ENCODE data around the gene AKNA.

DNA sequence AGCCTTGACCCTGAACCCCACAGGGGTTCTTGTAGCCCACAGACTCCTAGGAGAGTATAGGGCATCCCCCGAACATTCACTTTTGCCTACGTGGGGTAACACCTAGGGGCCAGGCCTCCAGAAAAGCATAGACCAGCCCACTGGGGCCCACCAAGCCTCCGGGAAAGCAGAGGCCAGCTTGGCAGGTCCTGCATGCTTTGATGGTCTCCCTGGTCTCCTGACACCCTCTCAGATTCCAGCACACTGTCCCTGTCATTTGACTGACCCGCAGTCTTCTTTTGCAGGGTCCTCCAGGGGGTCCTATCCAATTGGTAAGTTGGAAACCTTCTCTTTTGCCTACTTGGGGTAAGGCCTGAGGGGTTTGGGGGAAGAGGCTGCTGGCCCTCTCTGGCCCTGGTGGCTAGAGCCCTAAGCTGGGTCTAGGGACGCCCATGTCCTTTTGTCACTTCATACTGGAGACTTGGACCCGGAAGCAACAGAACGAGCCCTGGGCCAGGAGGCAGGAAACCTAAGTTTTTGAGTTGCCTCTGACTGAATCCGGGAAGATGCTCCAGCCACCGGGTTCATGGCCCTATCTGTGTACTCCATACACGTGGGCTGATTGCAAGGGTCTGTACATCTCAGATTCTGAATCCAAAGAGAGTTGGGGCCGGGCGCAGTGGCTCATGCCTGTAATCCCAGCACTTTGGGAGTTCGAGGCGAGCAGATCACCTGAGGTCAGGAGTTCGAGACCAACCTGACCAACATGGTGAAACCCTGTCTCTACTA, 85.8 kb downstream of the AKNA start:
- TF ChIP-seq, protein P1, sequence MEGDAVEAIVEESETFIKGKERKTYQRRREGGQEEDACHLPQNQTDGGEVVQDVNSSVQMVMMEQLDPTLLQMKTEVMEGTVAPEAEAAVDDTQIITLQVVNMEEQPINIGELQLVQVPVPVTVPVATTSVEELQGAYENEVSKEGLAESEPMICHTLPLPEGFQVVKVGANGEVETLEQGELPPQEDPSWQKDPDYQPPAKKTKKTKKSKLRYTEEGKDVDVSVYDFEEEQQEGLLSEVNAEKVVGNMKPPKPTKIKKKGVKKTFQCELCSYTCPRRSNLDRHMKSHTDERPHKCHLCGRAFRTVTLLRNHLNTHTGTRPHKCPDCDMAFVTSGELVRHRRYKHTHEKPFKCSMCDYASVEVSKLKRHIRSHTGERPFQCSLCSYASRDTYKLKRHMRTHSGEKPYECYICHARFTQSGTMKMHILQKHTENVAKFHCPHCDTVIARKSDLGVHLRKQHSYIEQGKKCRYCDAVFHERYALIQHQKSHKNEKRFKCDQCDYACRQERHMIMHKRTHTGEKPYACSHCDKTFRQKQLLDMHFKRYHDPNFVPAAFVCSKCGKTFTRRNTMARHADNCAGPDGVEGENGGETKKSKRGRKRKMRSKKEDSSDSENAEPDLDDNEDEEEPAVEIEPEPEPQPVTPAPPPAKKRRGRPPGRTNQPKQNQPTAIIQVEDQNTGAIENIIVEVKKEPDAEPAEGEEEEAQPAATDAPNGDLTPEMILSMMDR (IDR thresholded peaks at IDR 0.05) = no peak
- TF ChIP-seq POLR2A (IDR thresholded peaks at IDR 0.05) (no peak), POLR2AphosphoS5 (IDR thresholded peaks at IDR 0.05) (no peak), EP300 (IDR thresholded peaks at IDR 0.05; ENCODE audit: low read depth) (no peak)
